ENCODE data around the gene SAMD1. TPM values are rescaled to one million over a fixed set of nuclear protein-coding genes. Genes with fewer than 3 reads are reported as not detected.

Gene SAMD1
- total and polyA plus RNA-seq, 2 of the 13 experiments (the other 11 are each of a cell fraction or from before 2014, with no cell fraction given) = 17.5 to 45.0 TPM

- TF ChIP-seq TRAFD1 (CRISPR knock-in tag; IDR thresholded peaks at IDR 0.05; ENCODE audit: borderline replicate concordance) (0 out of 2 replicates have a peak, but pooled peaks have one; percentile 75), ZNF281 (CRISPR knock-in tag; IDR thresholded peaks at IDR 0.05; ENCODE audit: borderline replicate concordance) (peak; percentile 80), ELF1 (CRISPR knock-in tag; IDR thresholded peaks at IDR 0.05) (peak; percentile 52; the same call in 1 of the 2 replicates), ZNF333 (CRISPR knock-in tag; IDR thresholded peaks at IDR 0.05; ENCODE audit: borderline replicate concordance) (0 out of 2 replicates have a peak, but pooled peaks have one; percentile 74), ZNF224 (CRISPR knock-in tag; IDR thresholded peaks at IDR 0.05) (no peak), PHF5A (CRISPR knock-in tag; IDR thresholded peaks at IDR 0.05; ENCODE audit: low read depth, unreplicated experiment) (no peak), KDM5B (CRISPR knock-in tag; IDR thresholded peaks at IDR 0.05; ENCODE audit: borderline replicate concordance) (peak; percentile 73), GABPB1 (CRISPR knock-in tag; IDR thresholded peaks at IDR 0.05) (peak; percentile 1; the same call in 1 of the 2 replicates), MYPOP (CRISPR knock-in tag; IDR thresholded peaks at IDR 0.05) (0 out of 2 replicates have a peak, but pooled peaks have one; percentile 41), CSRNP1 (CRISPR knock-in tag; IDR thresholded peaks at IDR 0.05) (0 out of 2 replicates have a peak, but pooled peaks have one; percentile 25), IKZF1 (IDR thresholded peaks at IDR 0.05) (no peak), EED (CRISPR knock-in tag; IDR thresholded peaks at IDR 0.05) (0 out of 2 replicates have a peak, but pooled peaks have one; percentile 21), ZNF280D (CRISPR knock-in tag; IDR thresholded peaks at IDR 0.05) (peak; percentile 31; the same call in 1 of the 2 replicates), ZMAT3 (CRISPR knock-in tag; conservative IDR thresholded peaks at IDR 0.05) (peak; percentile 58; the same call in 1 of the 2 replicates)
Observed at GRCh38 chr19:14118165-14119051, 27.9 kb upstream of the SAMD1 start (continued).
